HG02973 (cell line): Measurements from ENCODE around the gene LMX1A.

Source experiments
- ATAC-seq: cut with Tn5 transposase; IDR thresholded peaks from one replicate; pipeline ENCODE4 v1.9.1; 2021; ENCODE audit warnings: moderate library complexity; ENCODE audit not compliant: unreplicated experiment

Gene LMX1A

DNA sequence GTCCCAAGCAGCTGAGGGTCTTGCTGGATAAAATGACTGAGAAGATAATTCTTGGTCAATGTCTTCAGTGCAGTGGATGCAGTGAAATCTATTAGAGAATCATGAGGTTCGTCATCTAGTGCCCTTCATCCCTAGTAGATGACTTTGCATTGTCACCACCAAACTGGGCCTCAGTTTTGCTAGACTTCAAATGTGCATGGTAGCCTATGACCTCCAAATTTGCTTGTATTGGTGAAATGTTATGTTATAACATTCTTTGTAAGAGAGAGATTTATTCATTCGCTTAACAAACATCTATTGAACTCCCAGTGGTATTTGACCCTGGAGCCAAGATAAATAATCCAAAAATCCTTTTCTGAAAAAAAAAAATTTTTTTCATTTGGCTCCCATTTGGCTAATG lies 183.8 kb downstream of the LMX1A start:
- ATAC-seq: no peak

- ATAC-seq: no peak
Measured at GRCh38 chr1:165169729-165170128, 186.8 kb downstream of the LMX1A start.

GRCh38 chr1:165169028-165169427 lies 187.5 kb downstream of the LMX1A start:
- no peak for ATAC-seq

GRCh38 chr1:165168467-165168866 lies 188.0 kb downstream of the LMX1A start:
- ATAC-seq: no peak

DNA sequence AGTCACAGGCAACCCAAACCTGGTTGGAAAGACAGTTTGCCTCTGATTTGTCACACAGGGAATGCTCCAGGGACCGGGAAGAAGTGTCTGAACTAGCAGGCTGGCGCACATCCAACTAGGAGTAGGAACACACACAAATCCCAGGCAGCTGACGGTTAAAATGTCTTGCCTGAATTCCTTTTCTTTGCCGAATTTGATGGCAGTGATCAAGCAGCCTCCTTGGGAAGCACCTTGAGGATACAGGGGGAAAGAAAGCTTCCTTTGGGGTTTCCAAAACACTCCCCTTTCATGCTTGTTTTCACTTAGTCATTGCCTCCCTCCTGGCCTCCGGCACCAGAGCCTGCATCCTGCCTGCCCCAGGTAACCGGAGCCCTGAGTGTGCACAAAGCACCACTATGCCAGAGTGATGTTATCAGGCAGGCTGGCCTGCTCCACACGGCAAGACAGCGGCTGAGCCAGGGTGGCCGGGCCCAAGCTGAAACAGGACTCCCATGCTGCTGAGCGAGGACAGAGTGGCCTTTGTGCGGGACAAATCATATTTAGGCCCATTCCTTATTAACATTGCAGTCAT lies 193.8 kb downstream of the LMX1A start:
- ATAC-seq: no peak

- no peak for ATAC-seq
Measured at GRCh38 chr1:165161130-165161529, 195.4 kb downstream of the LMX1A start.

- no peak for ATAC-seq
Measured at GRCh38 chr1:165153182-165153581, 203.3 kb downstream of the LMX1A start.

- no peak for ATAC-seq
Measured at GRCh38 chr1:165152727-165153126, 203.8 kb downstream of the LMX1A start.

DNA sequence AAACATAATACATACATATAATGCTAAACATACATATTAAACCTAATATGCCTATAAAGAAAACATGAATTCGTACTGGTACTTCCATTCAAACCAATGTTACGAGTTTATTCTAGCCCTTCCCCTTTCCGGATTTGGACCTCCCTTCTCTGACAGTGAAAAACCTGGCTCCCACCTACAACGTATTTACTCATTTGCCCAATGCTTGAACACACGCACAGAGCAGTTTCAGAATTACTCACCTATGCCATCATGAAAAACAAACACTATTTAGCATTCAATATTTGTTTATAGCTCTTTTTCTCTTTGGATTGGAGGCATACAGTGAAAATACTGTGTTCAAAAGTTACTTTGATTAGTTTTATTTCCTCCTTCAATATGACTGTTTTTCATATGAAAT lies 204.4 kb downstream of the LMX1A start:
- ATAC-seq: no peak
